ENCODE results near the gene ZNF594. TPM values are rescaled to one million over a fixed set of nuclear protein-coding genes. Genes with fewer than 3 reads are reported as not detected.
"Not testable (repeated sequence)": the region's sequence is repeated elsewhere in the genome, so short reads cannot be mapped to it uniquely, and the experiment has no call there.

Gene ZNF594
- total and polyA plus RNA-seq, 5 donors from 2014 or later: 0.86 to 3.1 (median 2.1) TPM

GRCh38 chr17:5138198-5138544 is 53.5 kb downstream of the ZNF594 start:
- ATAC-seq (ENCODE audit: low read depth in 2 of 2); H3K9me3 Mint-ChIP-seq; H3K27ac Mint-ChIP-seq: not testable (repeated sequence)

GRCh38 chr17:5137511-5138197 is 54.0 kb downstream of the ZNF594 start:
- not testable (repeated sequence) for H3K9me3 Mint-ChIP-seq; H3K9me3 ChIP-seq (ENCODE audit: control insufficient read depth in 2 of 2, low read length in 2 of 2); H3K36me3 Mint-ChIP-seq; H3K4me1 ChIP-seq (ENCODE audit: control insufficient read depth, insufficient read depth, low read length, poor library complexity, severe bottlenecking); H3K36me3 ChIP-seq (ENCODE audit: control insufficient read depth, insufficient read depth, low read length); H3K27ac Mint-ChIP-seq; H3K4me3 Mint-ChIP-seq; ATAC-seq (ENCODE audit: low read depth in 2 of 2); H3K27me3 ChIP-seq (ENCODE audit: control insufficient read depth, insufficient read depth, low read length); H3K27ac ChIP-seq (ENCODE audit: insufficient read depth, low read length, poor library complexity, severe bottlenecking); H3K4me1 Mint-ChIP-seq; DNase-seq; H3K4me3 ChIP-seq (ENCODE audit: low read depth, low read length); H3K27me3 Mint-ChIP-seq

More at GRCh38 chr17:5138198-5138544, 53.5 kb downstream of the ZNF594 start:
- H3K9me3 ChIP-seq (ENCODE audit: control insufficient read depth in 2 of 2, low read length in 2 of 2); H3K27me3 Mint-ChIP-seq; DNase-seq; H3K4me3 Mint-ChIP-seq; H3K4me1 Mint-ChIP-seq; H3K27me3 ChIP-seq (ENCODE audit: control insufficient read depth, insufficient read depth, low read length); H3K27ac ChIP-seq (ENCODE audit: insufficient read depth, low read length, poor library complexity, severe bottlenecking); H3K4me1 ChIP-seq (ENCODE audit: control insufficient read depth, insufficient read depth, low read length, poor library complexity, severe bottlenecking); H3K36me3 ChIP-seq (ENCODE audit: control insufficient read depth, insufficient read depth, low read length); H3K36me3 Mint-ChIP-seq; H3K4me3 ChIP-seq (ENCODE audit: low read depth, low read length): not testable (repeated sequence)

GRCh38 chr17:5136580-5137412 is 54.9 kb downstream of the ZNF594 start:
- H3K4me3 Mint-ChIP-seq; H3K27ac Mint-ChIP-seq; H3K9me3 Mint-ChIP-seq; H3K4me1 ChIP-seq (ENCODE audit: control insufficient read depth, insufficient read depth, low read length, poor library complexity, severe bottlenecking); ATAC-seq (ENCODE audit: low read depth in 2 of 2); H3K4me1 Mint-ChIP-seq; DNase-seq; H3K36me3 Mint-ChIP-seq; H3K27ac ChIP-seq (ENCODE audit: insufficient read depth, low read length, poor library complexity, severe bottlenecking); H3K9me3 ChIP-seq (ENCODE audit: control insufficient read depth in 2 of 2, low read length in 2 of 2); H3K27me3 Mint-ChIP-seq; H3K27me3 ChIP-seq (ENCODE audit: control insufficient read depth, insufficient read depth, low read length); H3K36me3 ChIP-seq (ENCODE audit: control insufficient read depth, insufficient read depth, low read length); H3K4me3 ChIP-seq (ENCODE audit: low read depth, low read length): not testable (repeated sequence)

GRCh38 chr17:5135726-5136579 is 55.7 kb downstream of the ZNF594 start:
- DNase-seq (no peak), ATAC-seq (ENCODE audit: low read depth in 2 of 2) (no peak)
- no peak overlapping the region for H3K27ac Mint-ChIP-seq
- peaks cover 4% of the 10 kb centered on the region for H3K27me3 Mint-ChIP-seq
- H3K9me3 Mint-ChIP-seq: no peaks in the 10 kb centered on the region
- H3K27ac ChIP-seq (ENCODE audit: insufficient read depth, low read length, poor library complexity, severe bottlenecking): no peak overlapping the region
- H3K4me1 Mint-ChIP-seq: no peaks in the 10 kb centered on the region
- no peak overlapping the region for H3K4me3 ChIP-seq (ENCODE audit: low read depth, low read length)
- no peaks in the 10 kb centered on the region for H3K36me3 ChIP-seq (ENCODE audit: control insufficient read depth, insufficient read depth, low read length)
- H3K4me3 Mint-ChIP-seq: no peak overlapping the region
- no peaks in the 10 kb centered on the region for H3K36me3 Mint-ChIP-seq
- no peaks in the 10 kb centered on the region for H3K9me3 ChIP-seq (ENCODE audit: control insufficient read depth in 2 of 2, low read length in 2 of 2)
- H3K27me3 ChIP-seq (ENCODE audit: control insufficient read depth, insufficient read depth, low read length): no peaks in the 10 kb centered on the region
- no peaks in the 10 kb centered on the region for H3K4me1 ChIP-seq (ENCODE audit: control insufficient read depth, insufficient read depth, low read length, poor library complexity, severe bottlenecking)

GRCh38 chr17:5135131-5135712 is 56.4 kb downstream of the ZNF594 start:
- H3K27ac ChIP-seq (ENCODE audit: insufficient read depth, low read length, poor library complexity, severe bottlenecking); H3K4me1 ChIP-seq (ENCODE audit: control insufficient read depth, insufficient read depth, low read length, poor library complexity, severe bottlenecking); H3K36me3 ChIP-seq (ENCODE audit: control insufficient read depth, insufficient read depth, low read length); H3K4me1 Mint-ChIP-seq; H3K4me3 Mint-ChIP-seq; H3K9me3 Mint-ChIP-seq; H3K9me3 ChIP-seq (ENCODE audit: control insufficient read depth in 2 of 2, low read length in 2 of 2); ATAC-seq (ENCODE audit: low read depth in 2 of 2); H3K36me3 Mint-ChIP-seq; DNase-seq; H3K27me3 ChIP-seq (ENCODE audit: control insufficient read depth, insufficient read depth, low read length); H3K4me3 ChIP-seq (ENCODE audit: low read depth, low read length); H3K27ac Mint-ChIP-seq; H3K27me3 Mint-ChIP-seq: not testable (repeated sequence)

- not testable (repeated sequence) for H3K9me3 Mint-ChIP-seq; DNase-seq; H3K4me3 Mint-ChIP-seq; H3K9me3 ChIP-seq (ENCODE audit: control insufficient read depth in 2 of 2, low read length in 2 of 2); H3K27ac ChIP-seq (ENCODE audit: insufficient read depth, low read length, poor library complexity, severe bottlenecking); H3K4me1 Mint-ChIP-seq; H3K27me3 Mint-ChIP-seq; ATAC-seq (ENCODE audit: low read depth in 2 of 2); H3K36me3 ChIP-seq (ENCODE audit: control insufficient read depth, insufficient read depth, low read length); H3K36me3 Mint-ChIP-seq; H3K27me3 ChIP-seq (ENCODE audit: control insufficient read depth, insufficient read depth, low read length); H3K4me1 ChIP-seq (ENCODE audit: control insufficient read depth, insufficient read depth, low read length, poor library complexity, severe bottlenecking); H3K4me3 ChIP-seq (ENCODE audit: low read depth, low read length); H3K27ac Mint-ChIP-seq
These were observed 57.1 kb downstream of the ZNF594 start for GRCh38 chr17:5134571-5134970.

- not testable (repeated sequence) for H3K27me3 ChIP-seq (ENCODE audit: control insufficient read depth, insufficient read depth, low read length); H3K27me3 Mint-ChIP-seq; H3K36me3 Mint-ChIP-seq; DNase-seq; H3K4me1 Mint-ChIP-seq; H3K4me1 ChIP-seq (ENCODE audit: control insufficient read depth, insufficient read depth, low read length, poor library complexity, severe bottlenecking); H3K4me3 Mint-ChIP-seq; ATAC-seq (ENCODE audit: low read depth in 2 of 2); H3K9me3 ChIP-seq (ENCODE audit: control insufficient read depth in 2 of 2, low read length in 2 of 2); H3K36me3 ChIP-seq (ENCODE audit: control insufficient read depth, insufficient read depth, low read length); H3K4me3 ChIP-seq (ENCODE audit: low read depth, low read length); H3K27ac Mint-ChIP-seq; H3K27ac ChIP-seq (ENCODE audit: insufficient read depth, low read length, poor library complexity, severe bottlenecking); H3K9me3 Mint-ChIP-seq
These were observed 57.7 kb downstream of the ZNF594 start for GRCh38 chr17:5133961-5134360.

Data from CD4-positive, CD25-positive, alpha-beta regulatory T cell (primary cell).